HL-60/S4 treated with retinoic acid at 250 ng/mL for 4 days and 3 days (cell line): ENCODE measurements around the gene MAP4K2.

Experiments
- in situ Hi-C: fragments of 300-500 bp; cut with MboI; formaldehyde crosslinking; loops from 2 replicates; pipeline ENCODE4 v1.7.0; 2022; ENCODE audit warnings: low sequenced_read_pairs

MAP4K2 gene

GRCh38 chr11:64757549-64758329 is 45.3 kb downstream of the MAP4K2 start:
- in situ Hi-C loops = no loop called here

- in situ Hi-C loops = no loop called here
Observed at GRCh38 chr11:64755681-64756361, 47.2 kb downstream of the MAP4K2 start.

- in situ Hi-C loops = no loop called here
Observed at GRCh38 chr11:64754919-64755662, 47.9 kb downstream of the MAP4K2 start.

GRCh38 chr11:64754124-64754918 is 48.7 kb downstream of the MAP4K2 start:
- in situ Hi-C loops = no loop called here

- in situ Hi-C loops = no loop called here
Observed at GRCh38 chr11:64753380-64754123, 49.5 kb downstream of the MAP4K2 start.

GRCh38 chr11:64753019-64753379 is 50.0 kb downstream of the MAP4K2 start:
- in situ Hi-C loops = no loop called here

GRCh38 chr11:64752175-64752970 is 50.6 kb downstream of the MAP4K2 start:
- in situ Hi-C loops = no loop called here

GRCh38 chr11:64751580-64751979 is 51.4 kb downstream of the MAP4K2 start:
- in situ Hi-C loops = no loop called here

GRCh38 chr11:64751136-64751535 is 51.9 kb downstream of the MAP4K2 start:
- in situ Hi-C loops = no loop called here

GRCh38 chr11:64750361-64751054 is 52.5 kb downstream of the MAP4K2 start:
- in situ Hi-C loops = no loop called here

- in situ Hi-C loops = no loop called here
Observed at GRCh38 chr11:64747961-64748665, 54.9 kb downstream of the MAP4K2 start.

GRCh38 chr11:64746486-64746885 is 56.5 kb downstream of the MAP4K2 start:
- in situ Hi-C loops = no loop called here

GRCh38 chr11:64745521-64746328 is 57.3 kb downstream of the MAP4K2 start:
- in situ Hi-C loops = no loop called here

GRCh38 chr11:64745189-64745520 is 57.9 kb downstream of the MAP4K2 start:
- in situ Hi-C loops = no loop called here

- in situ Hi-C loops = no loop called here
Observed at GRCh38 chr11:64744544-64745188, 58.3 kb downstream of the MAP4K2 start.

- in situ Hi-C loops = no loop called here
Observed at GRCh38 chr11:64743591-64744543, 59.1 kb downstream of the MAP4K2 start, which contains the start of gene RASGRP2. TSS of gene RASGRP2 (minus strand) at chr11:64744142. CDS start at chr11:64742866, 1,276 bp downstream.
